Measurements from ENCODE around the gene MRPS15. TPM values are rescaled to one million over a fixed set of nuclear protein-coding genes. Genes with fewer than 3 reads are reported as not detected.

The MRPS15 gene
- total and polyA plus RNA-seq, 2 donors (not counting 3 experiments of a cell fraction or from before 2014, with no cell fraction given): 47.1 to 105 TPM

- H3K4me2 ChIP-seq (ENCODE audit: insufficient read depth, low read length): no peak overlapping the region
- H3K36me3 ChIP-seq (ENCODE audit: control insufficient read depth in 2 of 2, extremely low read depth in 1 of 2, insufficient read depth in 2 of 2, low read length in 2 of 2): no peaks in the 10 kb centered on the region
- intact Hi-C loops (cut with micrococcal nuclease) (no loop called here), dilution Hi-C loops (cut with MboI; ENCODE audit: extremely low pct_ligation_motif_present, low sequenced_read_pairs) (no loop called here)
- no peaks in the 10 kb centered on the region for H3K9me3 ChIP-seq (replicated peaks; ENCODE audit: control insufficient read depth, insufficient read depth, low read length)
- ChIA-PET POLR2A (no interaction called here), CTCF (interaction anchor here (4.4 kb wide), 1 partner anchor 19 kb away, joined by 23 read pairs; no protein-coding TSS in a partner anchor)
- H3K4me3 ChIP-seq (replicated peaks in 1 of 3; ENCODE audit: insufficient read depth in 1 of 3, low read depth in 1 of 3, low read length in 3 of 3): no peak overlapping the region
- no peaks in the 10 kb centered on the region for H3K4me1 ChIP-seq (ENCODE audit: control insufficient read depth, extremely low read depth, insufficient read depth, low read length)
- no peaks in the 10 kb centered on the region for H3K79me2 ChIP-seq (ENCODE audit: control insufficient read depth, insufficient read depth, low read length)
- peaks cover 0 to 2% of the 10 kb centered on the region in 2 experiments for H3K27me3 ChIP-seq (ENCODE audit: control insufficient read depth in 2 of 2, insufficient read depth in 2 of 2, low read length in 2 of 2)
- no peak overlapping the region for H2AFZ ChIP-seq (ENCODE audit: low read depth, low read length)
- DNase-seq (ENCODE audit: low read depth, low spot score) (no peak), FAIRE-seq (no peak)
- H4K20me1 ChIP-seq (replicated peaks; ENCODE audit: control insufficient read depth, extremely low read depth, insufficient read depth, low read length): no peaks in the 10 kb centered on the region
- H3K9ac ChIP-seq (replicated peaks; ENCODE audit: extremely low read depth, insufficient read depth, low read length): no peak overlapping the region
- TF ChIP-seq POLR2A (IDR thresholded peaks at IDR 0.05; ENCODE audit: low read depth, low read length): no peak
- TF ChIP-seq JUN (IDR thresholded peaks at IDR 0.05; ENCODE audit: borderline replicate concordance, insufficient read depth, insufficient read length, low read depth): no peak
- no peak for TF ChIP-seq MYC (IDR thresholded peaks at IDR 0.05; ENCODE audit: low read depth, low read length)
- TF ChIP-seq GATA2 (IDR thresholded peaks at IDR 0.05; ENCODE audit: insufficient read depth, insufficient read length, low read depth, low read length): no peak
- TF ChIP-seq CTCF (IDR thresholded peaks at IDR 0.05; ENCODE audit: extremely low read depth in 1 of 2, insufficient read depth in 1 of 2, low read depth in 1 of 2, low read length in 2 of 2): no peak
- no peak for TF ChIP-seq POLR2AphosphoS5 (IDR thresholded peaks at IDR 0.05; ENCODE audit: insufficient read depth, low read depth, low read length)
- no peak for TF ChIP-seq FOS (IDR thresholded peaks at IDR 0.05; ENCODE audit: borderline replicate concordance, insufficient read depth, low read length)
- TF ChIP-seq EZH2 (IDR thresholded peaks at IDR 0.05; ENCODE audit: borderline replicate concordance, low read depth, low read length, severe bottlenecking): no peak
- TF ChIP-seq MAX (IDR thresholded peaks at IDR 0.05; ENCODE audit: insufficient read depth, insufficient read length): no peak
- no peaks in the 10 kb centered on the region for H3K9me1 ChIP-seq (replicated peaks; ENCODE audit: control insufficient read depth, extremely low read depth, insufficient read depth, low read length)
- BruUV-seq (replicated peaks): no TSS peak
- no peak overlapping the region for H3K27ac ChIP-seq (ENCODE audit: insufficient read depth, low read depth, low read length)
Observed at GRCh38 chr1:36497207-36497606, 33.0 kb upstream of the MRPS15 start.

All from endothelial cell of umbilical vein (primary cell).